Parathyroid adenoma (tissue), 2 donors: Measurements from ENCODE around the gene VAV3.

Source experiments
- H2AFZ ChIP-seq: fragments of 300-600 bp; sonication (generic); one replicate; pipeline ENCODE4 v1.7.0; 2017; ENCODE audit warnings: antibody characterized with exemption, mild to moderate bottlenecking
- H3K27ac ChIP-seq: fragments of 300-600 bp; sonication (generic); one replicate; pipeline ENCODE4 v1.7.0; 2017
- H3K27me3 ChIP-seq: fragments of 300-600 bp; sonication (generic); one replicate; pipeline ENCODE4 v1.7.0; 2017; ENCODE audit warnings: low read length; ENCODE audit not compliant: control insufficient read depth, insufficient read depth
- H3K36me3 ChIP-seq: fragments of 300-600 bp; sonication (generic); one replicate; pipeline ENCODE4 v1.7.0; 2017; ENCODE audit warnings: low read length; ENCODE audit not compliant: control insufficient read depth, insufficient read depth
- H3K4me1 ChIP-seq: fragments of 300-600 bp; sonication (generic); one replicate; pipeline ENCODE4 v1.7.0; 2017; ENCODE audit warnings: control low read depth
- H3K4me2 ChIP-seq: fragments of 300-600 bp; sonication (generic); one replicate; pipeline ENCODE4 v1.7.0; 2017; ENCODE audit warnings: low read length
- H3K4me3 ChIP-seq: fragments of 300-600 bp; sonication (generic); one replicate; pipeline ENCODE4 v1.7.0; 2017; ENCODE audit warnings: low read depth, low read length
- H3K79me2 ChIP-seq: fragments of 300-600 bp; sonication (generic); one replicate; pipeline ENCODE4 v1.7.0; 2017; ENCODE audit warnings: control low read depth
- H3K9ac ChIP-seq: fragments of 300-600 bp; sonication (generic); one replicate; pipeline ENCODE4 v1.7.0; 2017; ENCODE audit warnings: mild to moderate bottlenecking
- H3K9me3 ChIP-seq: fragments of 300-600 bp; sonication (generic); one replicate; pipeline ENCODE4 v1.7.0; 2017; ENCODE audit warnings: low read length; ENCODE audit not compliant: control insufficient read depth
- TF ChIP-seq, protein P1 (sequence below): fragments of 300-600 bp; sonication (generic); IDR thresholded peaks from one replicate; pipeline ENCODE4 v1.7.0; 2017; ENCODE audit warnings: antibody characterized with exemption, mild to moderate bottlenecking
- donor health status: primary hyperparathyroidism.

VAV3 gene

DNA sequence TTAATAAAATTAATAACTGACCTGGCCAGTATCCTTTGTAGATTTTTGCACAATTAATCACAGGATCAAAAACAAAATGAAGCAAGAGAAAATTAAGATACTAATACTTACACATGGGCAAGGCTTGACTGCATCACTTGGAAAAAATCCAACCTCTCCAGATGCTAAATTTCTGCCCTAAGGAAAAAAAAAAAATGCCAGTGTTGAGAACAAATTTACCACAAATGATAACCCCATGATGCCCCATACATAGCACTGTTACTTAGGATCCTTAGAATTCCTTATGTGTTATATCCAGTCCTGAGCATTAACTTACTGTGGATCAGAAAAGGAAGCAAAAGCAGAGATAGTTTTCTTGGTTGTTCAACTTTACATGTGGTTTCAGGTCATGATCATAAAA is 347.5 kb downstream of the VAV3 start:
- H3K4me2 ChIP-seq, result no peak overlapping the region
- TF ChIP-seq, protein P1, sequence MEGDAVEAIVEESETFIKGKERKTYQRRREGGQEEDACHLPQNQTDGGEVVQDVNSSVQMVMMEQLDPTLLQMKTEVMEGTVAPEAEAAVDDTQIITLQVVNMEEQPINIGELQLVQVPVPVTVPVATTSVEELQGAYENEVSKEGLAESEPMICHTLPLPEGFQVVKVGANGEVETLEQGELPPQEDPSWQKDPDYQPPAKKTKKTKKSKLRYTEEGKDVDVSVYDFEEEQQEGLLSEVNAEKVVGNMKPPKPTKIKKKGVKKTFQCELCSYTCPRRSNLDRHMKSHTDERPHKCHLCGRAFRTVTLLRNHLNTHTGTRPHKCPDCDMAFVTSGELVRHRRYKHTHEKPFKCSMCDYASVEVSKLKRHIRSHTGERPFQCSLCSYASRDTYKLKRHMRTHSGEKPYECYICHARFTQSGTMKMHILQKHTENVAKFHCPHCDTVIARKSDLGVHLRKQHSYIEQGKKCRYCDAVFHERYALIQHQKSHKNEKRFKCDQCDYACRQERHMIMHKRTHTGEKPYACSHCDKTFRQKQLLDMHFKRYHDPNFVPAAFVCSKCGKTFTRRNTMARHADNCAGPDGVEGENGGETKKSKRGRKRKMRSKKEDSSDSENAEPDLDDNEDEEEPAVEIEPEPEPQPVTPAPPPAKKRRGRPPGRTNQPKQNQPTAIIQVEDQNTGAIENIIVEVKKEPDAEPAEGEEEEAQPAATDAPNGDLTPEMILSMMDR, result no peak
- H3K27ac ChIP-seq, result no peak overlapping the region
- no peaks in the 10 kb centered on the region for H3K9me3 ChIP-seq
- H3K79me2 ChIP-seq, result no peaks in the 10 kb centered on the region
- H2AFZ ChIP-seq, result no peak overlapping the region
- no peaks in the 10 kb centered on the region for H3K4me1 ChIP-seq
- H3K9ac ChIP-seq, result no peak overlapping the region
- H3K27me3 ChIP-seq, result no peaks in the 10 kb centered on the region
- H3K4me3 ChIP-seq, result no peak overlapping the region
- H3K36me3 ChIP-seq, result no peaks in the 10 kb centered on the region

DNA sequence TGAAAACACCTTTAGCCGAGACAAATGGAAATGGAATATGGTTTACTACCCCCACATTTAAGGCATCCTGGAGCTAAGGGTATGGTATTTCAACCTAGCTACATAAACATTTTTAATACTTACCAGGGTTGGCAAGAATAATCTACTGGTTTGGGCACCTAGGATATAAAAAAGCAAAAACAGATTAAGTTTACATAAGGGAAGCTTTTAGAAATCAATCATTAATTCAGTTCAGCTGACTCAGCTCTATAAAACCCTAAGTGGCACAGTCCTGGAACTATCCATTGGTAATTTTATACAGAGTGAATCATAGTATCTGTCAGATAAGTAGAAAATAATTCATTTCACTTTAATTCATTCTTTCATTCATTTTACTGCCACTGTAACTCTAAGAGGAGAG is 355.2 kb downstream of the VAV3 start:
- no peaks in the 10 kb centered on the region for H3K4me1 ChIP-seq
- H3K36me3 ChIP-seq, result no peaks in the 10 kb centered on the region
- H3K4me2 ChIP-seq, result no peak overlapping the region
- H3K4me3 ChIP-seq, result no peak overlapping the region
- no peaks in the 10 kb centered on the region for H3K79me2 ChIP-seq
- H2AFZ ChIP-seq, result no peak overlapping the region
- H3K9me3 ChIP-seq, result no peaks in the 10 kb centered on the region
- no peak overlapping the region for H3K9ac ChIP-seq
- TF ChIP-seq, protein P1, result no peak
- H3K27ac ChIP-seq, result no peak overlapping the region
- H3K27me3 ChIP-seq, result no peaks in the 10 kb centered on the region

DNA sequence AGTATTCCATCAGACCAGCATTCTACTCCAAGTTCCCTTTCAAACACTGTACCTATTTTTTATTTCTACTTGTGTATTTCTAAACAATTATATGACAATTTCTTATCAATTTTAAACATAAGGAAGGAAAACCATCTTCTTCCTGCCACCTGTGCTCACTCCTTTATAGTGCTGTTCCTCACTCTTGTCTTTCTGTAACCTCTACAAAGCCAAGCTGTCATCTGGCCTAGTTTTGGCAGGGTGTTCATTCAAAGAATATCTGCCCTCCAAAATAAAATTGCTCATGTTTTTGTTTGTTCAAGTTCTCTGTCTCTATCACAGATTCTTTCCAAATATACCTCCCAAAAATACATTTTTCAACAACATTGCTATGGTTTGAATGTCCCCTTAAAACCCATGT is 360.2 kb downstream of the VAV3 start:
- H3K79me2 ChIP-seq, result no peaks in the 10 kb centered on the region
- no peaks in the 10 kb centered on the region for H3K27me3 ChIP-seq
- H3K36me3 ChIP-seq, result no peaks in the 10 kb centered on the region
- H3K4me1 ChIP-seq, result no peaks in the 10 kb centered on the region
- no peaks in the 10 kb centered on the region for H3K9me3 ChIP-seq
- no peak overlapping the region for H3K27ac ChIP-seq
- H3K4me3 ChIP-seq, result no peak overlapping the region
- H2AFZ ChIP-seq, result no peak overlapping the region
- no peak overlapping the region for H3K9ac ChIP-seq
- no peak overlapping the region for H3K4me2 ChIP-seq
- TF ChIP-seq, protein P1, result no peak

DNA sequence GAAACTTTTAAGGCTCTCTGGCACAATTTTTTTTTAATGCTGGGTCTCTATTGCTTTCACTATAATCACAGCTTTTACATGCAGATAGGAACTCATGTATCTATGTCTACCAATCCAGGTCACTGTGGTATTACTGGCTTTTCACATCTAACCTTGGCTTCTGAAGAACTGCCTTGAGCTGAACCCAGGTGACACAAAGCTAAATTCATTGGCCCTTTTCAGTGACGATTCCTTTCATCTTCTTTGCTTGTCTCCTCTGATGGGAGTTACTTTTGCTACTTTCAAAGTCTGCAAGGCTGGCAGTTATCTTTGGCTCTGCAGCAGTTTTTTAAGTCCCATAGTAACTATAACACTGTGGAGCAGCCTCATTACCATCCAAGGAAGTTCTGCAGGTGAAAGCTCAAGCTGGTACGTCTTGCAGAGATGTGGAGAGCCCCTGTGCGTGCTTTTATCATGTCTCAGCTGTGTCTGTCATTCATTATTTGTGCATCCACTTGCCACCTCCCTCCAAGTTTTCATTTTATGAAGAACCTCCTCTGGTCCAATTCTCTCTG is 364.3 kb downstream of the VAV3 start:
- Histone ChIP-seq H3K36me3 (no peaks in the 10 kb centered on the region), H3K27me3 (no peaks in the 10 kb centered on the region), H3K9me3 (no peaks in the 10 kb centered on the region), H3K27ac (no peak overlapping the region), H3K9ac (no peak overlapping the region), H2AFZ (no peak overlapping the region), H3K4me3 (no peak overlapping the region), H3K4me2 (no peak overlapping the region), H3K4me1 (no peaks in the 10 kb centered on the region), H3K79me2 (no peaks in the 10 kb centered on the region)
- TF ChIP-seq, protein P1, result no peak

DNA sequence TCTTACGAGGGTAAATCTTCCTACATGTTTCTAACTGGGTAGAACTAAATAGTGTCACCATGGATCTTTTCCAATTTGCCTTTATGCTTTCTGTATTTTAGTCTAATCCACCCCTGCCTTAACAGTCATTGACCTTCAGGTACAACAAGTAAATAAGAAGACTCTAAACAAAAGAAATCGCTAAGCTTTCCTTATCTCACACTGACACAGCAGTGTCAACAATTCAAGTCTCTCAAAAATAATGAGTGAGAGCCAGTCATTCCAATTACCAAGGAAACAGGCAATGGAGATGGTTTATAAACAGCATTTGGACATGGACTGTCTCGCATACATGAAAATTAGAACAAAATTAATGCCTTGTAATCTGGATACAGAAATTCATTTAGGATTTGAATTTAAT is 365.8 kb downstream of the VAV3 start:
- TF ChIP-seq, protein P1, result no peak
- no peaks in the 10 kb centered on the region for H3K27me3 ChIP-seq
- no peaks in the 10 kb centered on the region for H3K36me3 ChIP-seq
- no peaks in the 10 kb centered on the region for H3K79me2 ChIP-seq
- no peak overlapping the region for H2AFZ ChIP-seq
- H3K9ac ChIP-seq, result no peak overlapping the region
- H3K4me2 ChIP-seq, result no peak overlapping the region
- H3K9me3 ChIP-seq, result no peaks in the 10 kb centered on the region
- no peak overlapping the region for H3K4me3 ChIP-seq
- no peak overlapping the region for H3K27ac ChIP-seq
- no peaks in the 10 kb centered on the region for H3K4me1 ChIP-seq
